Mononuclear cell (primary cell): ENCODE results near the gene TRIM36. TPM values are rescaled to one million over a fixed set of nuclear protein-coding genes. Genes with fewer than 3 reads are reported as not detected.

Experiments used
- total RNA-seq: library from RNA; depleted of rRNA; stranded (reverse); fragments of >200 nt; gene quantifications from one replicate; pipeline ENCODE4 v1.2.3, GENCODE V29; 2012

TRIM36 gene
- total RNA-seq, 1 donor: 0.42 TPM

Other genes with a start within 250 kb of the TRIM36 start
- 27.6 TPM for gene PGGT1B, start 93.0 kb upstream of the TRIM36 start, total RNA-seq
- gene CCDC112, start 126.7 kb upstream of the TRIM36 start, total RNA-seq: 4.9 TPM